ENCODE data around the gene PCOLCE2.

Gene PCOLCE2

DNA sequence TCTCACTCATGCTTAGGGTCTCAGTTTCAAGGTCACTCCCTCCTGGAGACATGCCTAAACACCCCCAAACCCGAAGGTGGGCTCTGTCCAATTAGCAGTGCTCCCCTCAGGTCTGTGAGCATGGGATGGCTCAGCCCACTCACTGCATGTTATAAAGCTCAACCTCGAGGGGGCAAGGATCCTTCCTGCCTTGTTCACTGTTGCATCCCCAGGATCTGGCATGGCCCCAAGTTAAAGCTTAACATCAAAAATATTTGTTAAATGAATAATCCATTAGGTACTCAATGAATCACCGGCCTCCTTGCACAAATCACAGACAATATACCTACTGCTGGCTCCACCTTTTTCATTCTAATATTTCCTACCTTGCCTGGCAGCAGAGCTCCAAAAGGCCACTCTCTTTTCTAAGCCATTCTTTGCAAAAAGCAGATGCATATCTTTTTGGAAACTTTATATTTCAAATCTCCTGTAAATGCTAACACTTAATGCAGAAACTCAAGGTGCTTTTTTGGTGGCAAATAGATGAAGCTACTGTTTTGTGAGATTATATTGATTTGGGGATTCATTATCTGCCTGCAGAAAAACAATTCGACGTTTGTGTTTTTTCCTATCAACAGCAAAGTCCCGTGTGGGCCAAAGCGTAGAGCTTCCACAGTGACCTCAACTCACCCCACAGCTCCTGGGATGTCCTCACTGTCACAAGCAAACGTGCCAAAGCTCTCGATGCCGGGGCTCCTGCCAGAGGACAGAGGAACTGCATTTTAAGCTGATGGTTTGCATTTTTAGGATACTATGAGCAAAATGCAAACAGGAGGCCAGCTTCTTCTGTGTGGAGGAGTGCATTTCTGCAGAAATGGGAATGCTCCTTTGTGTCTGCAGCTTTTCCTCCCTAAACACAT, 35.4 kb downstream of the PCOLCE2 start:
- no peaks in the 10 kb centered on the region for H4K20me1 ChIP-seq (ENCODE audit: insufficient read depth, low read length)
- no peaks in the 10 kb centered on the region for H3K4me1 ChIP-seq (ENCODE audit: insufficient read depth, low read length, severe bottlenecking)
- H3K4me3 ChIP-seq (ENCODE audit: low read depth, low read length, poor library complexity, severe bottlenecking) = no peak overlapping the region
- no peaks in the 10 kb centered on the region for H3F3A ChIP-seq (ENCODE audit: insufficient read depth, low read length)
- H3K36me3 ChIP-seq (ENCODE audit: insufficient read depth, low read length) = no peaks in the 10 kb centered on the region
- H3K27ac ChIP-seq (ENCODE audit: low read depth, low read length, poor library complexity, severe bottlenecking) = no peak overlapping the region
- no peak for TF ChIP-seq EZH2 (IDR thresholded peaks at IDR 0.05; ENCODE audit: borderline replicate concordance, low read length)
- TF ChIP-seq, protein P1, sequence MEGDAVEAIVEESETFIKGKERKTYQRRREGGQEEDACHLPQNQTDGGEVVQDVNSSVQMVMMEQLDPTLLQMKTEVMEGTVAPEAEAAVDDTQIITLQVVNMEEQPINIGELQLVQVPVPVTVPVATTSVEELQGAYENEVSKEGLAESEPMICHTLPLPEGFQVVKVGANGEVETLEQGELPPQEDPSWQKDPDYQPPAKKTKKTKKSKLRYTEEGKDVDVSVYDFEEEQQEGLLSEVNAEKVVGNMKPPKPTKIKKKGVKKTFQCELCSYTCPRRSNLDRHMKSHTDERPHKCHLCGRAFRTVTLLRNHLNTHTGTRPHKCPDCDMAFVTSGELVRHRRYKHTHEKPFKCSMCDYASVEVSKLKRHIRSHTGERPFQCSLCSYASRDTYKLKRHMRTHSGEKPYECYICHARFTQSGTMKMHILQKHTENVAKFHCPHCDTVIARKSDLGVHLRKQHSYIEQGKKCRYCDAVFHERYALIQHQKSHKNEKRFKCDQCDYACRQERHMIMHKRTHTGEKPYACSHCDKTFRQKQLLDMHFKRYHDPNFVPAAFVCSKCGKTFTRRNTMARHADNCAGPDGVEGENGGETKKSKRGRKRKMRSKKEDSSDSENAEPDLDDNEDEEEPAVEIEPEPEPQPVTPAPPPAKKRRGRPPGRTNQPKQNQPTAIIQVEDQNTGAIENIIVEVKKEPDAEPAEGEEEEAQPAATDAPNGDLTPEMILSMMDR (IDR thresholded peaks at IDR 0.05; ENCODE audit: low read length) = no peak
- no peak overlapping the region for H2AFZ ChIP-seq (ENCODE audit: low read length)
- no peaks in the 10 kb centered on the region for H3K9me3 ChIP-seq (ENCODE audit: low read length)
- H3K4me2 ChIP-seq (ENCODE audit: low read length) = no peak overlapping the region
- no peak overlapping the region for H3K9ac ChIP-seq (ENCODE audit: low read length)
- H3K9me2 ChIP-seq (ENCODE audit: low read depth, low read length) = no peaks in the 10 kb centered on the region
- H3K79me2 ChIP-seq (ENCODE audit: insufficient read depth, low read length) = no peaks in the 10 kb centered on the region
- 0 out of 2 replicates have a peak, but pooled peaks cover 4% of the 10 kb centered on the region for H3K27me3 ChIP-seq (ENCODE audit: insufficient read depth, low read length)

DNA sequence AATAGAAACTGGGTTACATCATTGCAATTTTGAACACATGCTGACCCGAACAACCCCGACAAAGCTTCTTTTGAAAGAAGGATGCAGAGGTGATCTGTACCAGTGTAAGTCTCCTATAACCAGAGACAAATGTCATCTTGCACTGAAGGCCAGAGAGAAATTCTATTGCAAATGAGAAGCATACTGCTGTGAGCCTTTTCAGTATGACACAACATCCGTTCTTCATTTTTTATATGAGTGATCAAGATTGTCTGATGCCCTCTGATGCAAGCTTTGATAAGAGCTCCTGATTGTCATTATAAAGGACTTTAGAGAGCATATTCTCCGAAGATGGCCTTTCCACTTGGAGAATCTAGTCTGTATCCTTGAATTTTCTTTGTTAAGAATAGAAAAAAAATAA, 36.9 kb downstream of the PCOLCE2 start:
- H3K27ac ChIP-seq (ENCODE audit: low read depth, low read length, poor library complexity, severe bottlenecking) = no peak overlapping the region
- H3K4me1 ChIP-seq (ENCODE audit: insufficient read depth, low read length, severe bottlenecking) = no peaks in the 10 kb centered on the region
- no peak overlapping the region for H3K4me2 ChIP-seq (ENCODE audit: low read length)
- no peak overlapping the region for H2AFZ ChIP-seq (ENCODE audit: low read length)
- H3K36me3 ChIP-seq (ENCODE audit: insufficient read depth, low read length) = no peaks in the 10 kb centered on the region
- no peak overlapping the region for H3K4me3 ChIP-seq (ENCODE audit: low read depth, low read length, poor library complexity, severe bottlenecking)
- TF ChIP-seq EZH2 (IDR thresholded peaks at IDR 0.05; ENCODE audit: borderline replicate concordance, low read length) = no peak
- TF ChIP-seq, protein P1 (IDR thresholded peaks at IDR 0.05; ENCODE audit: low read length) = no peak
- no peaks in the 10 kb centered on the region for H3K9me3 ChIP-seq (ENCODE audit: low read length)
- H3K79me2 ChIP-seq (ENCODE audit: insufficient read depth, low read length) = no peaks in the 10 kb centered on the region
- H3K9ac ChIP-seq (ENCODE audit: low read length) = no peak overlapping the region
- H3K27me3 ChIP-seq (ENCODE audit: insufficient read depth, low read length) = 0 out of 2 replicates have a peak, but pooled peaks cover 4% of the 10 kb centered on the region
- H3F3A ChIP-seq (ENCODE audit: insufficient read depth, low read length) = no peaks in the 10 kb centered on the region
- H3K9me2 ChIP-seq (ENCODE audit: low read depth, low read length) = no peaks in the 10 kb centered on the region
- H4K20me1 ChIP-seq (ENCODE audit: insufficient read depth, low read length) = no peaks in the 10 kb centered on the region

DNA sequence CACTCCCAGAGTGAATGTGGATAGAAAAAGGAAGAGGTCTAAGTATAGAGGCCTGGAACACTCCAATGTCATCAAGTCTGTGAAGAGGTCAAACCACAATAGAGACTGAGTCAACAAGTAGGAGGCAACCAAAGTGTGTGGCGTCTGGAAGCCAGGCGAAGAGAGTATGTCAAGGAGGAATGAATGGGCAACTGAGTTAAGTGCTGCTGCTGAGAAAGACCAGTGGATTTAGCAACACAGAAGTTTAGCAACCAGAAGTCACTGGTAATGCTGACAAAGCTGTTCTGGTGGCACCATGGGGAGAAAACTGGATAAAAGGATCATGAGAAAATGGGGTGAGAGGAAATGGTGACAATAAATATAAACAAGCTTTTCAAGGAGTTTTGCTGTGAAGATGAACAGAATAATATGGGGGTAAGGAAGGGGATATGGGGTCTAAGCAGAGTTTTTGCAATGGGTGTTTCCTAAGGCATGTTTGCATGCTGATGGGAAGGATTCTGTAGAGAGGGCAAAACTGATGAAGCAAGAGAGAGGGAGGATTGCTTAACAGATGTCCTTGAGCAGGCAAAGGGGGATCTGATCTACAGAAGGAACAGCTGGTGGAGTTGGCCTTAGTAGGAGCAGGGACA, 38.4 kb downstream of the PCOLCE2 start:
- Histone ChIP-seq H3K4me3 (ENCODE audit: low read depth, low read length, poor library complexity, severe bottlenecking) (no peak overlapping the region), H3K27me3 (ENCODE audit: insufficient read depth, low read length) (0 out of 2 replicates have a peak, but pooled peaks cover 4% of the 10 kb centered on the region), H3K27ac (ENCODE audit: low read depth, low read length, poor library complexity, severe bottlenecking) (no peak overlapping the region), H2AFZ (ENCODE audit: low read length) (no peak overlapping the region), H3K4me2 (ENCODE audit: low read length) (no peak overlapping the region), H3K79me2 (ENCODE audit: insufficient read depth, low read length) (no peaks in the 10 kb centered on the region), H3K9me2 (ENCODE audit: low read depth, low read length) (no peaks in the 10 kb centered on the region), H3K9me3 (ENCODE audit: low read length) (no peaks in the 10 kb centered on the region), H3K36me3 (ENCODE audit: insufficient read depth, low read length) (no peaks in the 10 kb centered on the region), H3K4me1 (ENCODE audit: insufficient read depth, low read length, severe bottlenecking) (no peaks in the 10 kb centered on the region), H3F3A (ENCODE audit: insufficient read depth, low read length) (no peaks in the 10 kb centered on the region), H4K20me1 (ENCODE audit: insufficient read depth, low read length) (no peaks in the 10 kb centered on the region), H3K9ac (ENCODE audit: low read length) (no peak overlapping the region)
- TF ChIP-seq, protein P1 (IDR thresholded peaks at IDR 0.05; ENCODE audit: low read length) = no peak
- TF ChIP-seq EZH2 (IDR thresholded peaks at IDR 0.05; ENCODE audit: borderline replicate concordance, low read length) = no peak
